HG03565 (cell line): ENCODE data around the gene FDPS.

ENCODE experiments used
- ATAC-seq: cut with Tn5 transposase; IDR thresholded peaks from one replicate; pipeline ENCODE4 v1.9.1; 2021; ENCODE audit warnings: mild to moderate bottlenecking, moderate library complexity; ENCODE audit not compliant: unreplicated experiment

The FDPS gene

DNA sequence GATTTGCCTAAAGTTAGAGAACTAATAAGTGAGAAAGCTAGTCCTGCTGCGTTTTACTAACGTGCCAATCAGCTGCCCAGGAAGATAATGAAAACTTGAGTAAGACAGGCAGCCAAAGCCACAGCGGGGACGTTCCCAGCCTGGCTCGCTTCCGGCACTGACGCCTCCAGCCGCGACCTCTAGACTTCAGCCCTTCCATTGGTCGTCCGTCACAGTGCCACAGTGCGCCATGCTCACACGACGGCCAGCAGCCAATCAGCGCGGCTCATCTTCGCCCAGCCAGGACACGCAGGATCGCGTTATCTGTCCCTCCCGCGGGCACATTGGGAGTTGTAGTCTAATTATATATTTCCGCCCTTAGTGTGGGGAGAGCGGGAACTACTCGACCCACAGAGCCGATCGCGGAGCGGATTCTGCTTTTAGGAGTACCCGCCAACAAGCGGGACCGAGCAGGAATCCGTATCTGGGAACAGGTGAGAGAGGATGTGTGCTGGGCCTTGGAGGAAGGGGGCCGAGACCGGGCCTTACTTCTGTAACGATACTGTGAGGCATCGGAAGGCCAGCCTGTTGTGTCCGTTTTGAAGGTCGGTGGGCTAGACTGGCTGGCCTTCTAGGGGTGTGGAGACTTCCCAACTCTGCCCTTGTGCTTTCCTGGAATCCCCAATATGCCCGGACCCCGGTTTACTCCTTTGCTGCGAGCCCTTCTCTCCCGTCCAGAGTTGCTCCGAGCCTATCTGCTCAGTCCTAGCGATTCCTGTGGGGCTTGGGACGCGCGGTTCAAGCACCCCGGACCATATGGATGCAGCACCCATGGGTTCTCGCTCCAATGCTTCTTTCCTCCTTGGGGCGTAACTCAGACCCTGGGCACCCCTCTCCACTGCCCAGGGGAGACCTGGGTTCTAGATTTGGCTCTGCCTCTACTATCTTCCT is at the start of gene FDPS:
FDPS (plus strand) TSS at position 374 of the 930 bp plus-strand sequence. CDS start 924 bp downstream, outside the sequence.
- peak; percentile 93 for ATAC-seq

DNA sequence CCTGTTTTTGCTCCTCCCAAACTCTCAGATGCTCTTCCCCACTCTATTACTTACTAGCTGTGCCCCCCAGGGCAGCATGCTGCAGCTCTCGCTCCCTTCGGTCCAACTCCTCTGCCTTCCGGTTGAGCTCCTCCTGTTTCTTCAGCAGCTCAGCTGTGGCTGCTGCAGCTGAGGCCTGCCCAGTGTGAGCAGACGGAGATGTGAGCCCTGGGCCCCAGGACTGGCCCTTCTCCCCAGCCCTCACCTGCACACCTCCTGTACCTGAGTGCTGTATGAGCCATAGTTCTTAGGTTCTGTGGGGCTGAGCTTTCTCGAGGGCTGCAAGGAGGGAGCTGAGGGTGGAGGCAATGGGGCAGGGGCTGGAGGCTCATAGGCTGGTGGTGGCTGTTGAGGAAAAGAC is 48.4 kb upstream of the FDPS start:
- ATAC-seq, result no peak

DNA sequence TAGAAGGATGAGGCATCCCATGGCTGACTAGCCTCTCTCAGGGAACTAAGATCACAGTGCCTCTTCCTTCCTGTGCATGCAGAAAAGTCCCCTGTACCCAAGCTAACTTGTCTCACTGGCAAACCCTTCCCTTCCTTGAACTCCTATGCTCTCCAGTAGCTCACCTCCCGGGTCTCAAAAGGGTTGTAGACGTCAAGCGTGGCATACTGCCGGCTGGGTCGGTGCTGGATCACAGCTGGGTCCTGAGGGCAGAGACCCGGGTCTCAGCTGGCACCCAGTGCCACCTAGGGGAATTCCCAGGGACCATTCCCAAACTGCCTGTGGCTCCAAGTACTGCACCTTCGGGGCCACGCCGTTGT is 47.2 kb upstream of the FDPS start:
- no peak for ATAC-seq

DNA sequence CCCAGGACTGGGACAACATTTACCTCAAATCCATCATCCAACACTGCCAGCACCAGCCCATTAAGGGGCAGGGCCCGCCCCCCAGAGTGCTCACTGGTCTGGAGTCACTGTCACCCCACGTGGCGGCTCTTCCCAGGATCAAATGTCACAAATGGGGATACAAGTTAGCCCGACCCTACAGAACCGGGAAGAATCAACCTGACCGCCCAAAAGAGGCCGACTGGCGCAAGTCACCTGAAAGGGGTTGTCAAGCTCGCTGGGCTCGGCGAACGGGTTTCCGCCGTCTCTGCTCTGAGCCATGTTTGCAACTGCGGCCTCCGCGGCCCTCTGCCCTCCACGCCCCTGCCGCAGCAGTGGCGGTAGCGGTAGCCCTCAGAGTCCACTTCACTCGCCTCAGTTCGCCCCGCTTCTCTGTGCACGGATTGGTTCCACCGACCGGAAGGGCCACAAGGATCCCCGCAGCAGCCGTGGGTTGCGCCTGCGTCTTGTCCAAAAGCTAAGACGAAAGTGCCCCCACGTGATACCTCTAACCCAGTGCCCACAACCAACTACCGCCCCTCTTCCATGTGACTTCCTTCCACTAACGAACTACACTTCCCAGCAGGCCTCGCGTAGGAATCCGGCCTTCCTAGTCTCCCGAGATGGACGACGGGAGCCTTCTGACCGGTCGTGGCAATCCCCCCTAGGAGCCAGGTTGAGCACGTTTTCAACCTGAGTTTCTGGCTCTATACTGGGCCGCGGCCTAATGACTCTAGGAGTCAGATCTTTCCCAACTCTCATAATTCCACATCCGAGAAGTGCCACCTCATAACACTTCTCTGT is 46.6 kb upstream of the FDPS start, which contains the start of gene SCAMP3:
SCAMP3 (minus strand) TSS at position 509 of the 822 bp plus-strand sequence; CDS start at position 300, 209 bp downstream.
- ATAC-seq, result peak; percentile 78

DNA sequence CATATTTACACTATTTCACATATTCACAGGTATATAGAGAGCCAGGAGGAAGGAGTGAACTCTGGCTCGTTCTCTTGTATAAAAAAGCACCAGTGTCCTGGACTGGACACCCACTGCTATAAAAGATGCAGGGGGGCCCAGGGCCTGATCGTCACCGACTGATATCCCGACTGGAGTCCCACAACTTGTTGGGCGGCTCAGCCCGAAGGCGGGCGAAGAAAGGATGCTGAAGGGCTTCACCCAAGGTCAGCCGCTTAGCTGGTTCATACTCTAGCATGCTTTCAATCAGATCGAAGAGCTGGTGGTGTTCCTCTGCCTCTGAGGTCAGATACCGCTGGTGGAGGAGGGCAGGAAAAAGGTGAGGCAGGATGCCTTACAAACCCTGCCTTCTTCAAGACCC is 45.6 kb upstream of the FDPS start:
- ATAC-seq, result no peak

DNA sequence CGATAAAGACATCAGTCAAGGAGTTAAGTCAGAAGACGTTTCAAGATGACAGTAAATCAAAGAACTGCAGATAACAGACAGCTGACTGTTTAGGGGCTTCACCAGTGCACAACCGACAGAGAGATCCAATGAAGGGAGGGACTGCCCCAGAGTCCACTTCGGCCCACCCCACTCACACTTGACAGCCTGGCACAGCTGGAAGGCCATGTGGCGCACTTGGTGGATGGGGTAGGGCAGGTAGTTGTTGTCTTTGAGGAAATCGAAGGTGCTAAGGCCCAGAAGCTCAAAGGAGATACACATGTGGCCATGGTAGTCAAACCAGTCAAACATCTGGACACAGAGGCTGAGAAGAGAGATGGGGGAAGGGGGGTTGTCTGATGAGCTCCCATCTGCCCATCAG is 42.1 kb upstream of the FDPS start:
- ATAC-seq, result no peak

DNA sequence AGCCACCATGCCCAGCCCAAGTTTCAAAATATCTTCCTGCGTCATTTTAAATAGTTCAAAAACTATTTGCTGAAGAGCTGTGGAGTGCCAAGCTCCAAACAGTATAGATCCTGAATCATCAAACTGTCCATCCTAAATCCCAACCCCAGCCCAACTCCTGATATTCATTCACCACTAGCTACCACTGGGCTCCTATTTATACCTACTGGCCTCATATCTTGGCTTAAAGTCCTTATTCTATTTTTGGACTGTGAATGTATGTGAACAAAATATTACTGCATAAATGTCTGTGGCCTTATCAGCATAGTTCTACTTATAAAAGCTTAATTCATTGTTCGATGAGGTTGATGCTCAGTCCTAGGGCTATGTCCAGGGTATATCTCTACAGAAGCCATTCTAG is 41.3 kb upstream of the FDPS start:
- no peak for ATAC-seq

DNA sequence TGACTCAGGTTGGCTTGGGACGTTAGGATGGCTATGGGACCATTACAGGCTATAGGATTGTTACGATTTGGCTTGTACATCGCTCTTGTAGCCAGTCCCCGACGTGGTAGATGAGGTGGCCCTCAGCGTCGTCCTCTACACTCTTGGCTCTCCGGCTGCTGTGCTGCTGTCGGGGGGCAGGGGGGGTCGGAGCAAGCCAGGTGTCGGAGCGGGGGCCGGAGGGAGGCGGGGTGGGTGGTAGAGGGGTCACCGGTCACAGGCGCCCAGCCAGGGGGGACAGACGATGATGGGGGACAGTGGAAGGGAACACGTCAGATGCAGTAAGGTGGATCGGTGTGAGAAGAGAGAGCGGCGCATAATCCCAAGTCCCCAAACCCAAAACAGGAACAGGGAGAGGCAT is 40.0 kb upstream of the FDPS start:
- ATAC-seq, result no peak

DNA sequence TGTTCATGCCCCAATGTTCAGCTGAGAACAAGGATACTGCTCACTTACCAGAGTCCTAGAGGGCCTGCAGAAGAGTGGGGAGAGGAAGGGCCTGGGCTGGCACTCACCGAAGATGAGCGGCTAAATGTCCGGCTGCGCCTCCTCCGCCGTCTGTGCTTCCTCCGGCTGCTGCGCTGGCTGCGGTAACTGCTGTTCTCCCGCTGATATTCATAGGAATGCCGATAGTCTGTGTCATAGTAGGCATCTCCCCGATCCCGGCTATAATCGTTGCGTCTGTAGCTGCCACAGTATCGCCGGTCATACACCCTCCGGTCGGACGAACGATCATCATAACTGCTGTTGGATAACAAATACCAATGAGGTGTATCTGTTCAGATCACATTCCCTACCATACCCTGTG is 39.3 kb upstream of the FDPS start:
- ATAC-seq, result no peak

DNA sequence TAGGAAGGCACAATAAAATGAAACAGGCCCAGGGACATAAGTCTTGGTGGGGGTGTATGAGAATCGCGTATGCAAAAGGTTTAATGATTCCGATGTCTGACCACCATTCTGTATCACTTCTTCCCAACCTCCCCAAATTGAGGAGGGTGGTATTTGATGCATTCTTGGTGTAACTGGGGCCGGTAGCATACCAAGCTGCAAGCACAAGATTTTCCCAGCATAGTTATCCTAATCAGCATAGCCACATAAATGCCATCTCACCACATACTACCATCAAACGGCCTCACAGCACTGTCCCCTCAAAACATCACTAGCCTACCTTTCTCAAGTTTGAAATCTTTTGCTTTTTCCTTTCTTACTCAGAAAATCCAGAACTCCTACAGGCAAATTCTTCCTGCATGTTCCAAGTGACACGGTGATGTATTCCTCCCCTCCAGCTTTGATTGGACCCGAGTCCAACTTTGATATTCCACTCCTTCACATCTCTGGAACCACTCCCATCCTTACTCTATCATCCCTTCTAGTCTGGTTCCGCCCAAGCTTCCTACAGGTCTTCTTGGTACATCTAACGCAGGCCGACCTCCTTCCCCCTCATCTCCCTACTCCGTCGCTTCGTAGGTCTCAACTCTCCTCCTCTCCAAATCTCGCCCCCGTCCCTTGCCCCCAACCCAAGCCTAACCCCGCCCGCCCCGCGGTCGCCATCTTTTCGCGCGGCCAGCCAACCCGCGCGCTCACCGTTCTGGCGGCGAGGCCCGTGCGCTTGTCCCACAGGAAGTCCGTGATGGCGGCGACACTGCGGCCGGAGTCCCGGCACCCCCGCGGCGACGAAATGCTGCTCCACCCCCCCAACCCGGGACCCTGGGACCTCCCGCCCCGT is 36.0 kb upstream of the FDPS start:
- peak; percentile 6 for ATAC-seq

DNA sequence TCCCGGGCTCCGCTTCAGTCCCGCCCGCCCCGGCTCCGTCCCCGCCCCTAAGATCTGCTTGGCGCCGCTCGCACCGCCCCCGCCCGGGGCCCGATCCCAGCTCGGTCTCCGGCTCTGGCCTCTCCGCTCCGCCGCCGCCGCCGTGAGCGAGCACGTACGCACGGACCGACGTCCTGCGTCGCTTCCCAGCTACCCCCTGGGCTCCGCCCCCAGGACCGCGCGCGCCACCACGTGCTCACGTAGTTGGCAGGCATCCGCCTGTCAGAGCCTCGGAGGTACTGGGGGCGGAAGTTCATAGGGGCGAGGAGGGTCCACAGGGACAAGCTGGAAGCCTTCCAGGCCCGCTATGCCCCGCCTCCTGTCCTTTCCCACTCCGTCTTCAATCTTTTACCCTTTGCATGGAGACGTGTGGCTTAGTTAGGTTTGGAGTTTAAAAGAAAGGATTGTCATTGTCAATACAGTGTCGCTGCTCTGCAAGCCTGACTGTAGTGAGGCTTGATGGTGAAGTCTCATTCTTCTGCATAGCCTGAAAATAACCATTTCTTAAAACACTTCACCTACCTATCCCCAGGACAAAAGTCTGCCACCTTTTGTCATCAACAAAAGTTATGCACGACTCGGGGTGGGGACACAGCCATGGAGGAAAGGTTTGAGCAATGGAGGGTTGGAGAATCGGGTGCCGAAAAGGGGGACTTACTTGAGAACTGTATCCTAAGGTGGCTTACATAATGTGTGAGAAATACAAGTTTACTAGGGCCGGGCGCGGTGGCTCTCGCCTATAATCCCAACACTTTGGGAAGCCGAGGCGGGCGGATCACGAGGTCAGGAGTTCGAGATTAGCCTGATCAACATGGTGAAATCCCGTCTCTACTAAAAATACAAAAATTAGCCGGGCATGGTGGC is 35.1 kb upstream of the FDPS start, which contains the start of gene CLK2:
CLK2 (minus strand) TSS at position 162 of the 903 bp plus-strand sequence. CDS start 2,527 bp downstream, outside the sequence.
- peak; percentile 73 for ATAC-seq

DNA sequence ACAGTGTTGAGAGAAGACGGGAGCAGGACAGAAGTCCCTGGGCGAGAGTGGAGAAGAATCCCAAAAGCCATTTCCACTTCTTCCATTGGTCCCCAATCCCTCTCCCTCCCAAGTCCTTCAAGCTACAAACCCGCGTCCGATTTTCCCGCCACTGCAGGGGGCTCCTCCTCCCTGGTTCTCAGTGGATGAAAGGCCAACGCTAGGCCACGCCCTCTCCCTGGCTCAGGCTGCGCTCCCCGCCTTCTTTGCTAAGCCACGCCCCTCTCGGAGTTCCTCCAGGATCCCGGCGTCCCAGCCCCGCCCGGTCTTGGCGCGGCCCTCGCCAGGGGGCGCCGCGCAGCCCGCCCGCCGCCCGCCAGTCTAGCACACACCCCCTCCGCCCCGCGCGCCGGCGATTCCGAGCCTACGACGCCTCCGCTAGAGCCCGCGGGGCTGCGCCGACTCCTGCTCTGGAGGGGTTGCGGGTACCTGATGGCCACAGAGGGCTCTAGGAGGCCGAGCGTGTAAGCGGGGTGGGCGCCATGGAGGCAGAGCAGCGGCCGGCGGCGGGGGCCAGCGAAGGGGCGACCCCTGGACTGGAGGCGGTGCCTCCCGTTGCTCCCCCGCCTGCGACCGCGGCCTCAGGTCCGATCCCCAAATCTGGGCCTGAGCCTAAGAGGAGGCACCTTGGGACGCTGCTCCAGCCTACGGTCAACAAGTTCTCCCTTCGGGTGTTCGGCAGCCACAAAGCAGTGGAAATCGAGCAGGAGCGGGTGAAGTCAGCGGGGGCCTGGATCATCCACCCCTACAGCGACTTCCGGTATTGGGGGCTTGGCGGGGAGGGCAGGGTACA is 31.4 kb upstream of the FDPS start, which contains the start of gene HCN3:
HCN3 (plus strand) TSS at position 394 of the 832 bp plus-strand sequence; CDS start at position 522, 128 bp downstream.
- peak; percentile 64 for ATAC-seq

DNA sequence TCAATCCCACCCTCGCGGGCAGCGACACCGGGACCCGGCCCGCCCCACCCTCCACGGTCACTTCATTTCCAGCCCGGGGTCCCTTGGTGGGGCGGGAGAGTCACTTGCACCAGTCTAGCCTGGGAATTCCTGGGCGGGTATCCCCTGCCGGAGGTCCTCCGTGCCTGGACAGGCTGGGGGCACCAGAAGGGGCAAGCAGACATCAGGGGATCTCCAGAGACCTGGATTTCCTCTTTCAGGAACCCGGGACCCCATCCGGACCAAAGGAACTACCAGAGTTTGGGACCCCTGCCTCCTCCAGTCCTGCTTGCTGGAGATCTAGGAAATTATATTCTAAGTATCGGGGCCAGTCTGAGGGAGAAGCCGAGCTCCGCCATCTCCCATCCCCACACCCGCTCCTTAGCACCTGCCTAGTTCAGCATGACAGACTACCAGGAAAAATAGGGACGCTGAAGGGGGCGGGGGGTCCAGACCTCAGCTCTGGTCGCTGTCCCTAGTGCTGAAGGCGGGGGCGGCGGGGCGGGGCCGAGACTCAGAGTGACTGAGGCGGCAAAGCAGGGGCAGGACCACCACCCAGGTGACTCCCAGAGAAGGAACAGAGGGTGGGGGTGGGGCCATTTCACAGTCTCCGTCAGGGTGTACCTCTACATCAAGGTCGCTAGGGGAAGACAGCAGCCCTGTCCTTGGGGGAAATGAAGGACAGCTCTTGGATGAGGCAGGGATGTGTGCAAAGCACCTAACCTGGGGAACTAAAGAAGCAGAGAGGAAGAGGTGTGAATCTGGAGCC is 30.6 kb upstream of the FDPS start:
- ATAC-seq, result no peak

DNA sequence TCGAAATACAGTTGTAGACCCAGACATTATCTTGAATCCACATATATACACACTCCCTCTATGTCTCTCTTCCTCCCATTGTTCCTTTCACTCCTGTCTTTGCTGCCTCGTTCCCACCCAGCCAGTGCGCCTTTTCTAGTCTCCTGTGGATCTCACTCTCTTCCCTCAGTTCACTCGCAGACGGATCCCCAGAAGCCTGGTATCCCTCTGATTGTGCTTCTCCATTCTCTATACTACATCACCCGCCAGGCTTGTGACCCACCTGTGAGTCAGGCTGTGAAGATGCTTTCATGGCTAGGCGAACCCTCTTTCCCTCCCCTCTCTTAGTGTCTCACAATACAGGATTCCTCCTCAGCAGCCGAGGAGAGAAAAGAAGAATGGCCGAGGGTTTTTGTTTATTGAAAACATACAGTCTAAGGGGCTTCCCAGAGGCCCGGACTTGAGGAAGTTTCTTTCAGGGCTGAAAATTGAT is 29.9 kb upstream of the FDPS start:
- ATAC-seq, result no peak

DNA sequence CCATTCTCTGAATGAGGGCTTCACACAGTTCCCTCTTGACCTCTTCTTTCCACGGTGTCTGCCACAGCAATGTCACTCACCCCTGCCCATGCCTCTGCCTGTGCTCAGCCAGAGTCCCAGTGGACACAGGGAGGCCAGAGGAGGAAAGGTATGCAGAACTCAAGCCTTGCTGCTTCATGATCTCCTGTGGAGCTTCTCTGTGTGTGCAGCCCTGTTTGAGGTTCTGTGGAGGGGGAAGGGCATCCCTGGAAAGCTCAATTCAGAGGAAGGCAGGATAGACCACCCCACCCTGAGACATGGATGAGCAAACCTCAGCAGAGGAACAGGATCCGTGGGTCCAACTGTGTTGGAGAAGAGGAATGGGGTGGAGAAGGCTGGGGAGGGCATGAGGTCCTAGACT is 29.4 kb upstream of the FDPS start:
- ATAC-seq, result no peak

DNA sequence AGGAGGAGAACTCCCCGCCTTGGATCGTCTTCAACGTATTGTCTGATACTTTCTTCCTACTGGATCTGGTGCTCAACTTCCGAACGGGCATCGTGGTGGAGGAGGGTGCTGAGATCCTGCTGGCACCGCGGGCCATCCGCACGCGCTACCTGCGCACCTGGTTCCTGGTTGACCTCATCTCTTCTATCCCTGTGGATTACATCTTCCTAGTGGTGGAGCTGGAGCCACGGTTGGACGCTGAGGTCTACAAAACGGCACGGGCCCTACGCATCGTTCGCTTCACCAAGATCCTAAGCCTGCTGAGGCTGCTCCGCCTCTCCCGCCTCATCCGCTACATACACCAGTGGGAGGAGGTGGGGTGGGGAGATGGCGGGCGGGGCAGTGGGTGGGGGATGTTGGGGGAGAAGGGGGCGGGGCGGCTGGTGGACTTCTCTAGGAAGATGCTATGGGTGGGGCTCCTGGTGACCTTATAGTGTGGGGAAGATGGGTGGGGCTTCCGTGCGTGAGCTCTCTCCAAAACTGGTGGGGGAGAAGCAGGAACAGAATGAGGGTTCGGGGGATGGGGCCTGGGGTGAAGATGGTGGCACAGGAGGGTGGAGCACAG is 26.1 kb upstream of the FDPS start:
- ATAC-seq, result no peak

DNA sequence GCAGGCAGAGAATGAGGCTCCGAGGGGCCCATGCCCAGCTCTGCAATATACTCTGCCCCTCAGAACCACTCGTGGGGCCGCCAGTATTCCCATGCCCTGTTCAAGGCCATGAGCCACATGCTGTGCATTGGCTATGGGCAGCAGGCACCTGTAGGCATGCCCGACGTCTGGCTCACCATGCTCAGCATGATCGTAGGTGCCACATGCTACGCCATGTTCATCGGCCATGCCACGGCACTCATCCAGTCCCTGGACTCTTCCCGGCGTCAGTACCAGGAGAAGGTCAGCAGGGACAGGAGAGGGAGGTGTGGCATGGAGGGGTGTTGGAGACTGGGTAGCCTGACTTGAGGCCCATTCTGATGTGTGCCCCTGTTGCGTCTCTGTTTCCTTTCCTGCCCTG is 24.2 kb upstream of the FDPS start:
- no peak for ATAC-seq
